GM10266 (cell line): ENCODE results near the gene MIER3.
"Not testable (repeated sequence)": the region's sequence is repeated elsewhere in the genome, so short reads cannot be mapped to it uniquely, and the experiment has no call there.

Source experiments
- DNase-seq: peaks from one replicate; pipeline ENCODE4 v3.0.0; 2012; ENCODE audit errors: extremely low spot score
- TF ChIP-seq, protein P1 (sequence below): IDR thresholded peaks from 2 replicates; pipeline ENCODE4 v1.5.1; 2012; ENCODE audit warnings: mild to moderate bottlenecking, low read depth; ENCODE audit not compliant: control insufficient read depth, insufficient read depth; ENCODE audit errors: missing control alignments

Gene MIER3

DNA sequence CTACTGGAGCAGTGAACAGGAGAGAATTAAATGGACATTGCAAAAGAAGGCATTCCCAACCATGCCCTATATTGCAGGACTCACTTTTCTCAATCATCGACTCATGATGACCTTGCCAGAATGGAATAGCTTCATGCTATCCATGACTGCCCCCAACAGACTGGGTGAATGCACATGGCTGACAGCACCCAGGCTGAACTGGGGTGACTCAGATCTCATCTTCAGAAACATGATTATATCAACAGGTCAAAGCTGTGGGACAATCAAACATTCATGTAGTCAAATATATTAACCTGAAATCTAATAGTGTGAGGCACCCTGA, 34.7 kb upstream of the MIER3 start:
- no peak for DNase-seq
- TF ChIP-seq, protein P1, sequence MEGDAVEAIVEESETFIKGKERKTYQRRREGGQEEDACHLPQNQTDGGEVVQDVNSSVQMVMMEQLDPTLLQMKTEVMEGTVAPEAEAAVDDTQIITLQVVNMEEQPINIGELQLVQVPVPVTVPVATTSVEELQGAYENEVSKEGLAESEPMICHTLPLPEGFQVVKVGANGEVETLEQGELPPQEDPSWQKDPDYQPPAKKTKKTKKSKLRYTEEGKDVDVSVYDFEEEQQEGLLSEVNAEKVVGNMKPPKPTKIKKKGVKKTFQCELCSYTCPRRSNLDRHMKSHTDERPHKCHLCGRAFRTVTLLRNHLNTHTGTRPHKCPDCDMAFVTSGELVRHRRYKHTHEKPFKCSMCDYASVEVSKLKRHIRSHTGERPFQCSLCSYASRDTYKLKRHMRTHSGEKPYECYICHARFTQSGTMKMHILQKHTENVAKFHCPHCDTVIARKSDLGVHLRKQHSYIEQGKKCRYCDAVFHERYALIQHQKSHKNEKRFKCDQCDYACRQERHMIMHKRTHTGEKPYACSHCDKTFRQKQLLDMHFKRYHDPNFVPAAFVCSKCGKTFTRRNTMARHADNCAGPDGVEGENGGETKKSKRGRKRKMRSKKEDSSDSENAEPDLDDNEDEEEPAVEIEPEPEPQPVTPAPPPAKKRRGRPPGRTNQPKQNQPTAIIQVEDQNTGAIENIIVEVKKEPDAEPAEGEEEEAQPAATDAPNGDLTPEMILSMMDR, result no peak

DNA sequence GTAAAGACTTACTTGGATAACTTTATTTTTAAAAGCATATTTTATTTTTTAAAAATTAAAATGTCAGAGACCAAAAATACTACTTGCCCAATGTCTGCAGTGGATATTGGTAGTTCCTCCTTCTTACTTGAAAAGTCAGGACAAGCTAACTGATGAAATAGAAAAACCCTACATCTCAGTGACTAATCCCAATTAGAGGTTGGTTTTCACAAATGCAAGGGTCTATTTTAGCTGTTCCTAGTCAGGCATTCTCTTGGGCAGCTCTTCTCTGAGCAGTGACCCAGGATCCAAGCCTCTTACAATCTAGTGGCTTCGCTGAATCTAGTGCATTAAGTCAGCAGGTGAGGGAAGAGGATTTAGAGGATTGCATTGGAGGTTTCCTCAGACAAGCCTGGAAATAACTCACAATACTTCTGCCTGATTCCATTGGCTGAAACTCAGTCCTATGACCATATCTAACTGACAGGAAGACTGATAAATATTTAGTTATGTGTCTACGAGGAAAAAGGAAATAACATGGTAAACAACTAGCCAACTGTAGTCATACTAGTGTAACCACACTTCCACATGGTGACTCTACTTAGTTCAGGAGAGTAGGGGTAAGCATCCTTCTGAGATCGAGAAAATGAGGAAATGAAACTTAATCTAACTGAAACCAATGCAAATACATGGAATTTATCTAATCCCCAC, 34.2 kb upstream of the MIER3 start:
- no peak for DNase-seq
- TF ChIP-seq, protein P1, result no peak

DNA sequence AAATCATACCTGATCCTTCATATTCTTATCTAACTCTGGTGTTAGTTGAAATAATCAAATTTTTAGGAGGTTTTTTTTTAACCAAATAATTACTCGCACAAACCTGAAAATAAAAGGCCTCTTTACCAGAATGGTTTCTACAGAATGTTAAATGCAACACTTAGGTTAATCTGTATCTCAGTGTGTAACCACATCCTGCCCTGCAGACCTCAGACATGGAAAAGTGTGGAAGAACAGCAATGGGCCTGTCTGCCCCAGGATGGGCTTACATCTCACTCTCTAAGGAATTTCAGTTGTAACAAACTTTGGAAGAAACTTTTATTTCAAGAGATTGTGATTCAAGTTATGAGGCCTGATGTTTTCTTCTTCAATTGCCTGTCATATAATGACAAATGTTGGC, 32.5 kb upstream of the MIER3 start:
- TF ChIP-seq, protein P1, result no peak
- DNase-seq, result no peak

DNA sequence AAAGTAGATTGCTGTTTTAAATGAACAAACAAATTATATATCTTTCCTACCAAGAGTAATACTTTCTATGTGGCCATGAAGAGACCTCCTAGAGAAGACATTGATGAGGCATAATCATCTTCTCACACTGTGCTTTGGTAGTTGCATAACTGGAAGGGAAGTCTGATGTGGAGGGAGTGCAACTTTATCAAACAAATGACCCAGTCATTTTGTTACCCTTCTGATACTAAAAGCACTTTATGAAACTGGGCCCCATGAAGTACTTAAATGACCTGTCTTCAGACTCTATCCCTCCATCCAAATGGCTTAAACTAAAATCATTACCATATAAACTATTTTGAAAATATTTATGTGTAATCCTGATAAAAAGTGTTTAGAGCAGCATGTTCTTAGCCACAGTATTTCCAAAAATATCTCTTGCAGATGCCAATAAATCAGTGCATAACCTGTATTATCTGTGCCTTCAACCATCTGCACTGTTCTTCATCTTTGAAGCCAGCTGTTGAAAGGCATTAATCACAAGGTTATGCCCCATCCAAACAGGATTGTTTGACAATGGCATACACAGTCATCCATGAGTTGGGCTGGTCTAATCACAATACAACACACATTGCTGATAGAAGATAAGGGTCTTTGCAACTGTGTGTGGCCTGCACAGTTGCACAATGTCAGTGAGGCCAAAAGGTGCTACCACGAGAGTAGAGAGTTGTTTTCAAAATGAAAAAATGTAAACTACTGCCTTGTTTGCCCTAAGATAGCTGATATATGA, 31.9 kb upstream of the MIER3 start:
- TF ChIP-seq, protein P1, result no peak
- DNase-seq, result no peak

DNA sequence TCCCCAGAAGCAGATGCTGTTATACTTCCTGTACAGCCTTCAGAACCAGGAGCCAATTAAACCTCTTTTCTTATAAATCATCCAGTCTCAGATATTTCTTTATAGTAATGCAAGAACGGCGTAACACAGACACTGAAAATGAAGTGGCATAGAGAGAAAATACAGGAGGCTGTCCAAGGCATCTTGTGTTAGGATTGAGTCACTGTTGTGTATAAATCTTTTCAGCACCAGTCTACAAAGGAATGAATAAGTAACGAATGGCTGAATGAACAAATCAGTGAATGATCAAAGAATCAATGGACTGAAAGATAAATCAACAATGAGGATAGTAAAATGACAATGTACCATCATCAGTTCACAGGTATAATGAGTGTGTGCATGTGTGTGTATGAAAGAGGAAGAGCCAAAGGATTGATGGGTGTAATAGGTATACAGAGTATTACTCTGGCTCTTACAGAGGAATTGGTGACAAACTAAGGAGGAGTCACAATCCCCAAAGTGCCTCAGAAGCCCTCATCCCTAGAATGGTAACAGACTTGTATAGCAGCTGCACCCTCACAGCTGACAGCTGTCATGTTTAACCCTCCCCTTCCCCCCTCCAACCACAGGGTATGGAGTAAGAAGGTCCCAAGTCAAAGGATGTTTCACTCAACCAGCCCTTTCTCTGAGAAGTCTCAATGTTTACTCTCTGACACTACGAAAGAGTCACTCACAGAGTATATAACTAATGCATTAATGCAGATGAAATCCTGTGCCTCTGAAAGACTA, 29.8 kb upstream of the MIER3 start:
- DNase-seq, result no peak
- TF ChIP-seq, protein P1, result no peak

DNA sequence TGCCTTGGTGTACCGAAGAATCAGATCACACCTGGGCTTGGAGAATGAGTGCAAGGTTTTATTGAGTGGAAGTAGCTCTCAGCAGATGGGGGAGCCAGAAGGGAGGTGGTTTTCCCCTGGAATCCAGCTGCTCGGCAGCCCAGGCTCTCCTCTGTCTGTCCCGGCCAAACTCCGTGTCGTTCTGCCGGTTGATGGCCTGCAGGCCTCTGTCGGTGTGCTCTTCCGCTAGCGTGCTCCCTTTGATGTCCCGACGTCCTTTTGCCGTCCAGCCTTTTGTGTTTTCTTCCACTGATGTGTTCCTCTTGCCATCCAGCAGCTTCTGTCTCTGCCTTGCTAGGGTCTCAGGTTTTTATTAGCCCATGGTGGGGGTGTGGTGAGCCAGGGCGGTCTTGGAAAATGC, 28.0 kb upstream of the MIER3 start:
- no peak for DNase-seq
- TF ChIP-seq, protein P1, result no peak

DNA sequence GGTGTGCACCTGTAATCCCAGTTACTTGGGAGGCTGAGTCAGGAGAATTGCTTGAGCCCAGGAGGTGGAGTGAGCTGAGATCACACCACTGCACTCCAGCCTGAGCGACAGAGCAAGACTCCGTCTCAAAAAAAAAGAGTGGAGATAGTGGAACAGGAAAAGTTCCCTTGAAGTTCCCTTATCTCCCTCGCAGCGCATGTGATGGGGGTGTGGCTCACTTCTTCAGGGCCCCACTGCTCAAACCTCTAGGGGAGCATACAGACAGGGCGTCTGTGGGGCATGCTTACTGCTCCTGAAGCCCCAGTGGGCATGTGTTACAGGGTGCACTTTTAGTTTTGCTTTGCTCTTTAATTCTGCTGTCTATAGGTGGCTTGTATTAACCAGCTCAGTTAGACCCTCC, 27.6 kb upstream of the MIER3 start:
- not testable (repeated sequence) for DNase-seq
